HCT116 (cell line): ENCODE results near the gene SEC31B.

Source experiments
- CTCF ChIP-seq, 3 experiments: fragments of 200-600 bp in 1 of 3; sonication (generic) in 1 of 3; IDR thresholded peaks in 2 of 3; conservative IDR thresholded peaks in 1 of 3; 2 replicates each; pipeline ENCODE4 v1.5.1; 2012 to 2017; ENCODE audit warnings: low read depth in 2 of 3, low read length in 2 of 3, antibody characterized with exemption in 1 of 3, borderline replicate concordance in 1 of 3, control low read depth in 1 of 3, mild to moderate bottlenecking in 1 of 3, mixed read lengths in 1 of 3, mixed run types in 1 of 3, moderate library complexity in 1 of 3; ENCODE audit not compliant: insufficient read depth in 1 of 3
- ZFX ChIP-seq: fragments of 450-650 bp; IDR thresholded peaks from 2 replicates; pipeline ENCODE4 v1.6.1; 2017

- TF ChIP-seq ZFX (no peak), CTCF (IDR thresholded peaks at IDR 0.05 in 2 of 3, conservative IDR thresholded peaks at IDR 0.05 in 1 of 3; ENCODE audit: borderline replicate concordance in 1 of 3, insufficient read depth in 1 of 3, low read depth in 2 of 3, low read length in 2 of 3) (no peak)
These were observed 46.9 kb upstream of the SEC31B start for GRCh38 chr10:100566561-100566960.
